GM23338 (cell line): Measurements from ENCODE around the gene SEMA4C. TPM values are rescaled to one million over a fixed set of nuclear protein-coding genes. Genes with fewer than 3 reads are reported as not detected.
A peak's percentile ranks its signal among the peaks of the same experiment; 100 is the strongest.

Source experiments
- ATAC-seq: fragments of 200-7000 bp; cut with Tn5 transposase; 3 replicates; pipeline ENCODE4 v1.9.1; 2020
- DNase-seq: peaks from one replicate; pipeline ENCODE4 v3.0.0-alpha.2; 2015; ENCODE audit warnings: low spot score
- H2AFZ ChIP-seq: fragments of 200-600 bp; sonication (generic); 2 replicates; pipeline ENCODE4 v1.8.0; 2016; ENCODE audit warnings: antibody characterized with exemption, mild to moderate bottlenecking, moderate library complexity
- H3F3A ChIP-seq: fragments of 200-600 bp; sonication (generic); replicated peaks from 2 replicates; pipeline ENCODE4 v1.8.0; 2017; ENCODE audit warnings: antibody characterized with exemption, mixed run types, low read depth
- H3K27ac ChIP-seq: fragments of 200-600 bp; sonication (generic); 2 replicates; pipeline ENCODE4 v1.6.1; 2016; ENCODE audit warnings: low read depth
- H3K27me3 ChIP-seq: fragments of 200-600 bp; sonication (generic); 2 replicates; pipeline ENCODE4 v1.8.0; 2016; ENCODE audit warnings: mild to moderate bottlenecking, mixed run types, moderate library complexity; ENCODE audit not compliant: insufficient read depth
- H3K36me3 ChIP-seq: fragments of 200-600 bp; sonication (generic); 2 replicates; pipeline ENCODE4 v1.8.0; 2016; ENCODE audit warnings: mild to moderate bottlenecking; ENCODE audit not compliant: insufficient read depth
- H3K4me1 ChIP-seq: fragments of 200-600 bp; sonication (generic); 2 replicates; pipeline ENCODE4 v1.8.0; 2016; ENCODE audit warnings: mild to moderate bottlenecking, moderate library complexity; ENCODE audit not compliant: insufficient read depth
- H3K4me2 ChIP-seq: fragments of 200-600 bp; sonication (generic); 2 replicates; pipeline ENCODE4 v1.7.1; 2017; ENCODE audit warnings: mixed run types
- H3K4me3 ChIP-seq: fragments of 200-600 bp; sonication (generic); 2 replicates; pipeline ENCODE4 v1.6.1; 2016; ENCODE audit warnings: mixed run types
- H3K79me2 ChIP-seq: fragments of 200-600 bp; sonication (generic); replicated peaks from 2 replicates; pipeline ENCODE4 v1.8.0; 2017; ENCODE audit warnings: mild to moderate bottlenecking; ENCODE audit not compliant: insufficient read depth
- H3K9me2 ChIP-seq: fragments of 200-600 bp; sonication (generic); 2 replicates; pipeline ENCODE4 v1.8.0; 2017; ENCODE audit not compliant: insufficient read depth
- H4K20me1 ChIP-seq: fragments of 200-600 bp; sonication (generic); replicated peaks from 2 replicates; pipeline ENCODE4 v1.8.0; 2017; ENCODE audit warnings: mild to moderate bottlenecking; ENCODE audit not compliant: insufficient read depth
- H3K27ac Mint-ChIP-seq: 2 replicates; pipeline ENCODE4 v1.8.0; 2020; ENCODE audit warnings: inconsistent platforms, mild to moderate bottlenecking, moderate library complexity, mixed read lengths
- H3K27me3 Mint-ChIP-seq: 3 replicates; pipeline ENCODE4 v1.8.0; 2022; ENCODE audit warnings: low read depth, mild to moderate bottlenecking, moderate library complexity, mixed read lengths, inconsistent platforms; ENCODE audit not compliant: insufficient read depth, poor library complexity
- H3K36me3 Mint-ChIP-seq: 3 replicates; pipeline ENCODE4 v1.8.0; 2021; ENCODE audit warnings: low read depth, mild to moderate bottlenecking, inconsistent platforms, moderate library complexity, mixed read lengths
- H3K4me1 Mint-ChIP-seq: 3 replicates; pipeline ENCODE4 v1.8.0; 2020; ENCODE audit warnings: mild to moderate bottlenecking, inconsistent platforms, mixed read lengths
- H3K4me3 Mint-ChIP-seq: 3 replicates; pipeline ENCODE4 v1.8.0; 2021; ENCODE audit warnings: moderate library complexity, mild to moderate bottlenecking, inconsistent platforms, mixed read lengths
- H3K9me3 Mint-ChIP-seq: 3 replicates; pipeline ENCODE4 v1.8.0; 2020; ENCODE audit warnings: moderate library complexity, mild to moderate bottlenecking, inconsistent platforms, mixed read lengths
- CREB1 ChIP-seq: fragments of 250-450 bp; sonication (Bioruptor Pico); IDR thresholded peaks from 2 replicates; pipeline ENCODE4 v1.5.0; 2020; ENCODE audit warnings: low read depth, mild to moderate bottlenecking, moderate library complexity
- CTCF ChIP-seq, 2 experiments: fragments of 200-600 bp in 1 of 2; sonication (generic) in 1 of 2; conservative IDR thresholded peaks; 2 replicates each; pipeline versions ENCODE4 v1.5.1 to v1.6.1; 2016 to 2017; ENCODE audit warnings: antibody characterized with exemption in 2 of 2, low read depth in 2 of 2, mild to moderate bottlenecking in 2 of 2, moderate library complexity in 1 of 2
- EZH2 ChIP-seq: fragments of 200-600 bp; sonication (generic); IDR thresholded peaks from one replicate; pipeline ENCODE4 v1.8.0; 2017; ENCODE audit warnings: antibody characterized with exemption, mild to moderate bottlenecking, low read depth; ENCODE audit not compliant: unreplicated experiment
- EZH2phosphoT487 ChIP-seq: fragments of 200-600 bp; sonication (generic); IDR thresholded peaks from one replicate; pipeline ENCODE4 v1.8.1; 2018; ENCODE audit warnings: antibody characterized with exemption; ENCODE audit not compliant: unreplicated experiment
- JUNB ChIP-seq: IDR thresholded peaks from one replicate; pipeline ENCODE4 v1.6.1; 2016; ENCODE audit warnings: antibody characterized with exemption; ENCODE audit not compliant: unreplicated experiment
- REST ChIP-seq: IDR thresholded peaks from one replicate; pipeline ENCODE4 v1.6.1; 2018; ENCODE audit warnings: antibody characterized with exemption; ENCODE audit not compliant: unreplicated experiment
- STAT1 ChIP-seq: IDR thresholded peaks from one replicate; pipeline ENCODE4 v1.6.1; 2016; ENCODE audit warnings: antibody characterized with exemption; ENCODE audit not compliant: unreplicated experiment
- ZNF114 ChIP-seq: fragments of 250-450 bp; sonication (Bioruptor Pico); IDR thresholded peaks from 2 replicates; pipeline ENCODE4 v1.5.0; 2020; ENCODE audit warnings: mild to moderate bottlenecking, moderate library complexity
- ZNF331 ChIP-seq: fragments of 250-450 bp; sonication (Bioruptor Pico); IDR thresholded peaks from 2 replicates; pipeline ENCODE4 v1.5.0; 2020; ENCODE audit warnings: low read depth, mild to moderate bottlenecking, moderate library complexity
- ZNF462 ChIP-seq: fragments of 250-450 bp; sonication (Bioruptor Pico); IDR thresholded peaks from 2 replicates; pipeline ENCODE4 v1.5.0; 2020; ENCODE audit warnings: mild to moderate bottlenecking, moderate library complexity
- polyA plus RNA-seq: library from polyadenylated mRNA; unstranded; fragments of >200 nt; fragmentation: Nextera tagmentation; extraction: Ambion mirVana; gene quantifications from 2 replicates; pipeline ENCODE4 v1.2.1, GENCODE V29; 2016
- total RNA-seq: library from RNA; depleted of rRNA; stranded (reverse); fragments of >200 nt; shearing (Covaris generic); gene quantifications from 2 replicates; pipeline ENCODE4 v1.2.3, GENCODE V29; 2014

SEMA4C gene
- total and polyA plus RNA-seq, 2 experiments from 2014 or later: 16.8 to 80.7 TPM

- Histone ChIP-seq H3K27me3 (peaks cover 4% of the 10 kb centered on the region; the same call in 1 of the 2 replicates), H4K20me1 (no peaks in the 10 kb centered on the region), H3K9me2 (peaks cover 9% of the 10 kb centered on the region), H2AFZ (no peak overlapping the region), H3K27ac (no peak overlapping the region), H3K4me1 (peaks cover 27% of the 10 kb centered on the region), H3K4me2 (no peak overlapping the region), H3K79me2 (no peaks in the 10 kb centered on the region), H3K4me3 (no peak overlapping the region), H3F3A (no peaks in the 10 kb centered on the region), H3K36me3 (no peaks in the 10 kb centered on the region)
- ATAC-seq (no peak), DNase-seq (no peak)
- Mint-ChIP-seq H3K27ac (0 out of 2 replicates have a peak overlapping the region, but pooled peaks have one; percentile 40), H3K36me3 (no peaks in the 10 kb centered on the region), H3K4me1 (peaks cover 31% of the 10 kb centered on the region), H3K4me3 (no peak overlapping the region), H3K9me3 (peaks cover 5% of the 10 kb centered on the region; the same call in 2 of the 3 replicates), H3K27me3 (peaks cover 9% of the 10 kb centered on the region)
- TF ChIP-seq ZNF114 (CRISPR knock-in tag) (no peak), ZNF462 (CRISPR knock-in tag) (no peak), CTCF (conservative IDR thresholded peaks at IDR 0.05; ENCODE audit: low read depth in 2 of 2) (no peak), EZH2phosphoT487 (no peak), EZH2 (no peak), REST (no peak), CREB1 (no peak), JUNB (no peak), ZNF331 (CRISPR knock-in tag) (no peak), STAT1 (no peak)
Measured at GRCh38 chr2:96918092-96918753, 48.3 kb upstream of the SEMA4C start.
